NCI-H1417 treated with DMSO at 0.1 percent for 48 hours (cell line): ENCODE data around the gene TDRD12.
"Not testable (repeated sequence)": the region's sequence is repeated elsewhere in the genome, so short reads cannot be mapped to it uniquely, and the experiment has no call there.

Source experiments
- DNase-seq: peaks from one replicate; lab custom pipeline; 2025; lab: John Stamatoyannopoulos, UW

Gene TDRD12

GRCh38 chr19:32831611-32832010, 112.0 kb downstream of the TDRD12 start:
- DNase-seq: no peak

- DNase-seq: not testable (repeated sequence)
Observed at GRCh38 chr19:32832094-32832493, 112.5 kb downstream of the TDRD12 start.

- not testable (repeated sequence) for DNase-seq
Observed at GRCh38 chr19:32832825-32833224, 113.3 kb downstream of the TDRD12 start.

DNA sequence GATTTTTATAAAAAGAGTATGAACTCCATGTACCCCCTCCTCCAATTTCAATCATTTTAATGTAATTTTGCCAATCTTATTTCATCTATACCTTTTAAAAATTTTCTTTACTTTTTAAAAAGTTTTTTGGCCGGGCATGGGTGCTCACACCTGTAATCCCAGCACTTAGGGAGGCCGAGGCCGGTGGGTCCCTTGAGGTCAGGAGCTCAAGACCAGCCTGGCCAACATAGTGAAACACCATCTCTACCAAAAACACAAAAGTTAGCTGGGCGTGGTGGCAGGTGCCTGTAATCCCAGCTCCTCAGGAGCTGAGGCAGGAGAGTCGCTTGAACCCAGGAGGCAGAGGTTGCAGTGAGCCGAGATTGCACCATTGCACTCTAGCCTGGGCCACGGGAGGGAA, 113.8 kb downstream of the TDRD12 start:
- not testable (repeated sequence) for DNase-seq

DNA sequence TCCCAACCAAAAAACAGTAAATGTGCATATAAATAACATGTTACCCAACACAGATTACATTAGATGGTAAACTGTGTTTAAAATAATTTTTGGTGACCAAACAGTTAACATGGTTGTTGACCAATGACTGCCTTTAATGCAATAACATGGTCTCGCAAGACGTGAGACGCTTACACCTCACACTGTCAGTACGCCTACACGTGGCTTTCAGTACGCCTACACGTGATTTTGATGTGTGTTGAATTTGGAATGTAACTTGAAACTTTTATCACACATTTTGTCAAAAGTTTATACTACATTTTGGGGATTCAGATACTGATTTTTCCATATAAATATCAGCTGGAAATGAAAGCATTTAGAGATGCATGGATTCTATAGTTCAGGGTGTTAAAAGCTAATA, 118.0 kb downstream of the TDRD12 start:
- DNase-seq: no peak

DNA sequence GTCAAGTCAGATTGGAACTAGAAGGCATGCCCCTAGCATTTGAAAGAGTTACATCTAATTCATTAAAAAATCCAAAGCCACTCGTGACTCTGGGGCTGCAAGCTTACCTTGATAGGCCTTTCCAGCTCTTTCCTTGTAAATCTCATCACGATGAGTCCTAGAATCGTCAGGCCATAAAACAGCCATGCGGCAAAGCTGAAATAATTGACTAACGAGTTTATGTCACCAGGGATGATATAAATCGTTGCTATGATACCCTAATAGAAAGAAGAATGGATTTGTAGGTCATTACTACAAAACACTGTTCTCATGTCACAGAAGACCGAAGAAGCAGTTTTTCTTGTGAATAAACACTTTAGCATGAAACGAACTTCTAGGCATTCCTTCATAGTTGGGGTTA, 122.5 kb downstream of the TDRD12 start:
- DNase-seq: no peak

DNA sequence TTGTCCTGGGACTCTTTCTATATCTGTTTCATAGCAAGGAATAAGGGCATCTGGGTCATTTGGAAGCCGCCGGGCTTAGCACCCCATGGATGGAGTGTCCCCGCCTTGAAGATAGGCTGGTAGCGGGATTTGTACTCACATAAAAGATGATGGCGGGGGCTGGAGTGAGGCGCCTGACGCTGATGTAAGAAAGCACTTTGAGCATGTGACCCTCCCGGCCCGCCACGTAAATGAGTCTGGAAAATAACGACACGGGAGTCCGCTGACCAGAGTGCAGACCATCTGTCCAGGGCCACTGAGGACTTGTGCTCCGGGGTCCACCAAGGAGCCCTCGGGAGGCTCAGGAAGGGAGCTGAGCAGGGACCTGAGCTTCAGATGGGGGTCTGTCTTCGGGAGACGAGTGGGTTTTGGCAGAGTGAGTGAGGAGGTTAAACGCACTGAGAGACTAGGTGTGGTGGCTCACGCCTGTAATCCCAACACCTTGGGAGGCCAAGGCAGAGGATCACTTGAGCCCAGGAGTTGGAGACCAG, 124.2 kb downstream of the TDRD12 start:
- no peak for DNase-seq

- DNase-seq: not testable (repeated sequence)
Observed at GRCh38 chr19:32848035-32848434, 128.5 kb downstream of the TDRD12 start.

- DNase-seq: no peak
Observed at GRCh38 chr19:32852216-32852615, 132.6 kb downstream of the TDRD12 start.

GRCh38 chr19:32856818-32857217, 137.3 kb downstream of the TDRD12 start:
- not testable (repeated sequence) for DNase-seq

- DNase-seq: no peak
Observed at GRCh38 chr19:32857584-32857983, 138.0 kb downstream of the TDRD12 start.

- DNase-seq: no peak
Observed at GRCh38 chr19:32858155-32858554, 138.6 kb downstream of the TDRD12 start.

DNA sequence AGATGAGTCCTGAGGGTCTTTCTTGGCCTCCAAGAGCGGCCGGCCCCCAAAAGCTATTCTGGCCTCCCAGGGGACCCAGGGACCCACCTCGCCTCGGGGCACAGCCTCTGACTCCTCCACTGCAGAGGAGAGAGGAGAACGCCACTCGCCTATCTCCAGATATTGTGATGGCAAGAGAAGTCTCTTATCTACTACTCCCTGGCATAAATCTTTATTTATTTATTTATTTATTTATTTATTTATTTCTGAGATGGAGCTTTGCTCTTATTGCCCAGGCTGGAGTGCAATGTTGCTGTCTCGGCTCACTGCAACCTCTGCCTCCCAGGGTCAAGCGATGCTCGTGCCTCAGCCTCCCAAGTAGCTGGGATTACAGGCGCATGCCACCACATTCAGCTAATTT, 139.0 kb downstream of the TDRD12 start:
- DNase-seq: no peak

- DNase-seq: no peak
Observed at GRCh38 chr19:32859591-32859990, 140.0 kb downstream of the TDRD12 start.

DNA sequence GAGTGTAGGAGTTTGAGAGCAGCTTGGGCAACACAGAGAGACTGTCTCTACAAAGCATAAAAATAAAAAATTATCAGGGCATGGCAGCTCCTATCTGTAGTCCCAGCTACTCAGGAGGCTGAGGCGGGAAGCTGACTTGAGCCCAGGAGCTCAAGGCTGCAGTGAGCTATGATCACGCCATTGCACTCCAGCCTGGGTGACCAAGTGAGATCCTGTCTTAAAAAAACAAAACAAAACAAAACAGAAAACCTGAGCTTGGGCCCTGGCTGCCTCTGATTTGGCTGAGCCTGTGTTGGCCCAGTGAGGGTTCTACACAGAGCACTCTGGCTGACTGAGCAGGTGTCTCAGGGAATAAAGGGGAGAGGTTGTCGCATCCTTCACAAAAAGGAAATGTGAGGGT, 142.0 kb downstream of the TDRD12 start:
- no peak for DNase-seq

DNA sequence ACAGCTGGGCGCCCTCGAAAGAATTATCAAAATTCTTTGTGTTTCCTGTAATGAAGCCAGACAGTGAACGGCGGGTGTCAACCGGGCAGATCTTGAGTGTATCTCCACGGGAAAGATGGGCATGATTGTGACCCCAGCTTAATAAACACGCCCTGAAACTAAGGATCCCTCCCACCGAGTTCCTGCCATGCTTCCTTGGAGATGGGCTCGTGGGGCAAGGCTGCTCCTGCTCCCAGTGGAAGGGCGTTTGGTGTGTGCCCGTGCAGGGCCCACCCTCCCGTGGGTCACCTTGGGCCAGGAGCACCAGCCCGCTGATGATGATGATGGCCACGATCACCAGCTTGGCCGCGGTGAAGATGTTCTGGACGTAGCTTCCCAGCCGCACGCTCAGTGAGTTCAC, 142.6 kb downstream of the TDRD12 start:
- DNase-seq: no peak

GRCh38 chr19:32862741-32863140, 143.2 kb downstream of the TDRD12 start:
- no peak for DNase-seq

GRCh38 chr19:32863301-32863700, 143.7 kb downstream of the TDRD12 start:
- DNase-seq: no peak

DNA sequence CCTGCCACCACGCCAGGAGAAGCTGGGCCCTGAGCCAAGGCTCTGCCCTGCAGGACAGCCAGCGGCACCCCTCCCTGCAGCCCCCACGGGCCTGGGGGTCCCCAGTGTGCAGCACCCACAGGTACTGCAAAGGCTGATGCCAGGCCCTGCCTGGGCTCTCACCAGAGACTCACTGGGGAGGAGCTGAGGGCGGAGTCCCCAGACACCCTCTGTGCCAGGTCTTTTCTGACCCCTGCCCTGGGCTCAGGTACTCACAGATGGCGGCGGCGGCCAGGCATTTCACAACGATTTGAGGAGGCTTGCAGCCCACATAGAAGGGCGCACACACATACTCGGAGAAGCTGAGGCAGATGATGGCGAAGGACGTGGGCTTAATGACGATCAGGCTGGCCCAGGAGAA, 144.3 kb downstream of the TDRD12 start:
- DNase-seq: no peak

GRCh38 chr19:32864318-32865007, 144.9 kb downstream of the TDRD12 start:
- no peak for DNase-seq

- DNase-seq: no peak
Observed at GRCh38 chr19:32865326-32865725, 145.8 kb downstream of the TDRD12 start.

- DNase-seq: no peak
Observed at GRCh38 chr19:32866061-32866460, 146.5 kb downstream of the TDRD12 start.

DNA sequence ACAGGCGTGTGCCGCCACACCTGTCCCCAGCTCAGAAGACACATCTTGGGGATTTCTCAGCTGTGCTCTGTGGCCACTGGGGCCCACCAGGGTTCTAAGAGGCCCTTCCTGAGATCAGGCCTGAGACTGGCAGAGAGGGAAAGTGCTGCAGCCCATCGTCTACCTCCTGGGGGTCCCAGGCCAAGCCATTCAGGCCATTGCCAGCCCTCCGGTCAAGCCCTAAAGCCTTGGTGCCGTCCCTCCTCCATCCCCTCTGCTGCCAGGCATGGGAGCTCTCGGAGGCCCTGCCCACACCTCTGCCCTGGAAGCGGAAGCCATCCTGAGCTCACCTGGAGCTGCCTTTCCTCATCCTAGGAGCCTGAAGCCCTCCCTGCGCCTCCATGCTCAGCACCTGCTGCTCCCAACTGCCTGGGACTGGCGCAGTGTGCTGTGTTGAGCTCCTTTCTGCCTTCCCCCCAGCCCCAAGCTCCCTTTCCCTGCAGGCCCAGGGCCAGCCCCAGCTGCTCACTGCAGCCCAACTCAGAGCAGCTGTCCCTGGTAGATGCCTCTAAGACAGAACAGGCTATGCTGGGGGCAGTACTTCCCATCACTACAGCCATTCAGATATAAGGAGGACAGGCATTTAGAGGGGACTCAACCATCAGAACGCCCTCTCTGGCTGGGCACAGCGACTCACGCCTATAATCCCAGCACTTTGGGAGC, 147.1 kb downstream of the TDRD12 start:
- DNase-seq: no peak
